NCI-H524 (cell line): ENCODE results near the gene PASK.

ENCODE experiments used
- DNase-seq, 2 experiments: peaks; one replicate each; lab custom pipeline; 2025; lab: John Stamatoyannopoulos, UW

PASK gene

GRCh38 chr2:241126201-241126611 is 23.1 kb downstream of the PASK start:
- DNase-seq: no peak

- DNase-seq: no peak
Observed at GRCh38 chr2:241125626-241126025, 23.6 kb downstream of the PASK start.

GRCh38 chr2:241123816-241124536 is 25.3 kb downstream of the PASK start:
- no peak for DNase-seq

GRCh38 chr2:241122376-241123002 is 26.8 kb downstream of the PASK start:
- DNase-seq: no peak

- no peak for DNase-seq
Observed at GRCh38 chr2:241121008-241121407, 28.3 kb downstream of the PASK start.

GRCh38 chr2:241120440-241120839 is 28.8 kb downstream of the PASK start:
- DNase-seq: no peak

- no peak for DNase-seq
Observed at GRCh38 chr2:241118737-241119505, 30.4 kb downstream of the PASK start.

GRCh38 chr2:241116606-241117560 is 32.4 kb downstream of the PASK start:
- no peak for DNase-seq

- DNase-seq: no peak
Observed at GRCh38 chr2:241115361-241115760, 33.9 kb downstream of the PASK start.

- DNase-seq: no peak
Observed at GRCh38 chr2:241114836-241115235, 34.4 kb downstream of the PASK start.

GRCh38 chr2:241112592-241112991 is 36.7 kb downstream of the PASK start:
- no peak for DNase-seq

GRCh38 chr2:241112046-241112445 is 37.2 kb downstream of the PASK start:
- DNase-seq: no peak

- DNase-seq: no peak
Observed at GRCh38 chr2:241111440-241111805, 37.8 kb downstream of the PASK start.

- DNase-seq: no peak
Observed at GRCh38 chr2:241110607-241111439, 38.4 kb downstream of the PASK start.

GRCh38 chr2:241110089-241110606 is 39.1 kb downstream of the PASK start:
- no peak for DNase-seq

GRCh38 chr2:241109210-241110088 is 39.8 kb downstream of the PASK start:
- no peak for DNase-seq

GRCh38 chr2:241108271-241109209 is 40.7 kb downstream of the PASK start:
- DNase-seq: no peak

- DNase-seq: peak; percentile 92 to 94
Observed at GRCh38 chr2:241107031-241107783, 42.1 kb downstream of the PASK start.
